Psoas muscle (tissue), 8 donors: ENCODE measurements around the gene SMIM31. TPM values are rescaled to one million over a fixed set of nuclear protein-coding genes. Genes with fewer than 3 reads are reported as not detected.
A peak's percentile ranks its signal among the peaks of the same experiment; 100 is the strongest.

ENCODE experiments used
- ATAC-seq, 4 donors: fragments of 200-7000 bp; cut with Tn5 transposase; one replicate each; pipeline ENCODE4 v1.9.1; 2020; ENCODE audit warnings: moderate library complexity in 3 of 4, mild to moderate bottlenecking in 2 of 4
- DNase-seq, 2 donors: peaks; one replicate each; pipeline ENCODE4 v3.0.0-alpha.2; 2020
- H3K27ac ChIP-seq: fragments of 200-600 bp; one replicate; pipeline ENCODE4 v1.8.0; 2022
- H3K27me3 ChIP-seq, 3 donors: fragments of 200-600 bp in 1 of 3; one replicate each; pipeline versions ENCODE4 v1.6.1 to v1.8.0; 2013 to 2022; ENCODE audit warnings: low read length in 2 of 3, mild to moderate bottlenecking in 2 of 3, moderate library complexity in 1 of 3; ENCODE audit not compliant: insufficient read depth in 3 of 3
- H3K36me3 ChIP-seq, 2 donors: fragments of 200-600 bp in 1 of 2; one replicate each; pipeline versions ENCODE4 v1.6.1 to v1.8.0; 2013 to 2022; ENCODE audit warnings: low read depth in 1 of 2, mild to moderate bottlenecking in 1 of 2, moderate library complexity in 1 of 2; ENCODE audit not compliant: insufficient read depth in 1 of 2
- H3K4me1 ChIP-seq: fragments of 200-600 bp; one replicate; pipeline ENCODE4 v1.8.0; 2022
- H3K4me3 ChIP-seq: fragments of 200-600 bp; one replicate; pipeline ENCODE4 v1.8.0; 2022; ENCODE audit warnings: mild to moderate bottlenecking
- H3K9me3 ChIP-seq: fragments of 200-600 bp; one replicate; pipeline ENCODE4 v1.8.0; 2022
- WGBS, 3 donors: extraction: QIAGEN DNeasy Blood & Tissue Kit; methylation state at CpG; one replicate each; pipeline versions ENCODE4 v1.1.6 to v1.1.7; 2013; 5-methylcytosine and 5-hydroxymethylcytosine counted together
- intact Hi-C, 2 donors: fragments of 100-400 bp; cut with DNase I; formaldehyde crosslinking; loops; one replicate each; pipeline versions ENCODE4 v1.11.0 to v1.14.2; 2022
- polyA plus RNA-seq, 3 donors: library from polyadenylated mRNA; stranded (reverse); fragments of 200-250 nt; gene quantifications; one replicate each; pipeline ENCODE4 v1.2.3, GENCODE V29; 2013
- total RNA-seq, 4 donors: library from RNA; stranded (reverse); fragmentation: NEBNext Ultra II Directional in 2 of 4; extraction: Animal tissue kit (Norgen Biotek cat#: 25700) in 2 of 4; gene quantifications; one replicate each; pipeline versions ENCODE4 v1.2.1 to v1.2.4, GENCODE V29; 2021 to 2023
- TF ChIP-seq, protein P1 (sequence below): fragments of 200-600 bp; IDR thresholded peaks from one replicate; pipeline ENCODE4 v1.8.0; 2022; ENCODE audit warnings: antibody characterized with exemption
- donor health status: healthy with polysubstance abuse.
- donor health status: DM: no; HTN: no; CAD: no; lungs with moderate emphysema.
- donor health status: Bipolar disorder and iron deficiency.
- donor health status: healthy.
- donor health status: DM: yes; HTN: yes; CAD: no.
- donor health status: DM: no; HTN: no; CAD: no.
- donor health status: DM: no; HTN: no; CAD: no.
- donor health status: DM: yes; HTN: yes; CAD: no.

Gene SMIM31
- total and polyA plus RNA-seq, 7 donors: 0.01 TPM; not detected in 6

DNA sequence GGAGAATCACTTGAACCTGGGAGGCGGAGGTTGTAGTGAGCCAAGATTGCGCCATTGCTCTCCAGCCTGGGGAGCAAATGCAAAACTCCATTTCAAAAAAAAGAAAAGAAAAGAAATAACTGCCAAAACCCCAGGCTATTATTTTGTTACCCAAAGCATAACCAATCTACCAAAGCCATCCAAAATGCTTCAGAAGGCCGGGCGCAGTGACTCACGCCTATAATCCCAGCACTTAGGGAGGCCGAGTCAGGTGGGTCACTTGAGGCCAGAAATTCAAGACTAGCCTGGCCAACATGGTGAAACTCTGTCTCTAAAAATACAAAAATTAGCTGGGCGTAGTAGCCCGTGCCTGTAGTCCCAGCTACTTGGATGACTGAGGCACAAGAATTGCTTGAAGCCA is 49.8 kb downstream of the SMIM31 start:
- TF ChIP-seq, protein P1, sequence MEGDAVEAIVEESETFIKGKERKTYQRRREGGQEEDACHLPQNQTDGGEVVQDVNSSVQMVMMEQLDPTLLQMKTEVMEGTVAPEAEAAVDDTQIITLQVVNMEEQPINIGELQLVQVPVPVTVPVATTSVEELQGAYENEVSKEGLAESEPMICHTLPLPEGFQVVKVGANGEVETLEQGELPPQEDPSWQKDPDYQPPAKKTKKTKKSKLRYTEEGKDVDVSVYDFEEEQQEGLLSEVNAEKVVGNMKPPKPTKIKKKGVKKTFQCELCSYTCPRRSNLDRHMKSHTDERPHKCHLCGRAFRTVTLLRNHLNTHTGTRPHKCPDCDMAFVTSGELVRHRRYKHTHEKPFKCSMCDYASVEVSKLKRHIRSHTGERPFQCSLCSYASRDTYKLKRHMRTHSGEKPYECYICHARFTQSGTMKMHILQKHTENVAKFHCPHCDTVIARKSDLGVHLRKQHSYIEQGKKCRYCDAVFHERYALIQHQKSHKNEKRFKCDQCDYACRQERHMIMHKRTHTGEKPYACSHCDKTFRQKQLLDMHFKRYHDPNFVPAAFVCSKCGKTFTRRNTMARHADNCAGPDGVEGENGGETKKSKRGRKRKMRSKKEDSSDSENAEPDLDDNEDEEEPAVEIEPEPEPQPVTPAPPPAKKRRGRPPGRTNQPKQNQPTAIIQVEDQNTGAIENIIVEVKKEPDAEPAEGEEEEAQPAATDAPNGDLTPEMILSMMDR: no peak
- Histone ChIP-seq H3K27me3 (no peaks in the 10 kb centered on the region), H3K4me1 (no peaks in the 10 kb centered on the region), H3K9me3 (no peaks in the 10 kb centered on the region), H3K27ac (no peak overlapping the region), H3K4me3 (no peak overlapping the region), H3K36me3 (no peaks in the 10 kb centered on the region)
- WGBS, 3 donors: 39 to 58% (median 42%) methylated on average over 8 of the region's 8 CpGs
- intact Hi-C loops: no loop called here
- DNase-seq: no peak
- ATAC-seq: peak in 1 of 4 donors; percentile 14

DNA sequence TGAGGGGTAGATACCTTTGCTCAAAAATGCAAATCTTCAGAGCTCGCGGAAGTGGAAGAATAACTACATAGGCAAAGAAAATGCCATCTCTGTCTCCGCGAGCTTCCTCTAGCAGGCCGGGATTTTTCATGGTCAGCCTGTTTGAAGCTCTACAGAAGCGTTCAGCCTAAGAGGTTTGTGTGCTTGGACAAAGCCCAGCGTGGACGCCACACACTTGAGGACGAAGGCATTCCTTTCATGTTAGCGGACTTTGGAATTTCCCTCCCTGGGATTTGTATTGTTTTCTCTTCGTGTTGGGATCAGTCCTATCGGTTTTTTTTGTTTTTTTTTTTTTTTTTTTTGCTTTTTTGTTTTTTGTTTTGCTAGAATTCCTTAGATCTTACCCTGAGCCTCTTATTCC is 53.7 kb downstream of the SMIM31 start:
- ATAC-seq: no peak

DNA sequence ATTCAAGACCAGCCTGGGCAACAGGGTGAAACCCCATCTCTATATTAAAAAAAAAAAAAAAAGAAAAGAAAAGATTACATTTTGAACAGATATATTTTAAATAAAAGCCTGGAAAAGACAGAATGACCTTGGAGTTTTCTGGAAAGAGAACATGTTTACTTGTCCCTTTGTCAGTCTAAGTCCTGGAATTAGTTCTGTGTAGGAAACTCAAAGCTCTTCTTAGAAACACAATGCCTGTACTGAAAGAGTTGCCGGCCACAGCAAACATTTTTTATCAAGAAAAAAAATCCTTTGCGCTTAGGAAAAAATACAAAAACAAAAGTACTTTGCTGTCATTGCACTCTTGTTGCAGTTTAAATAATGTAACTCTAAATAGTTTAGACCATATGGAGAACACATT is 59.6 kb downstream of the SMIM31 start:
- DNase-seq: no peak
- no peaks in the 10 kb centered on the region for H3K9me3 ChIP-seq
- H3K36me3 ChIP-seq: no peaks in the 10 kb centered on the region
- no peaks in the 10 kb centered on the region for H3K4me1 ChIP-seq
- TF ChIP-seq, protein P1: no peak
- no peak overlapping the region for H3K27ac ChIP-seq
- H3K27me3 ChIP-seq: no peaks in the 10 kb centered on the region
- intact Hi-C loops: no loop called here
- 31 to 52% (median 51%) methylated on average over 2 of the region's 2 CpGs for WGBS, 3 donors
- no peak overlapping the region for H3K4me3 ChIP-seq
- ATAC-seq: no peak

More for the DNA sequence above, 53.7 kb downstream of the SMIM31 start:
- intact Hi-C loops: no loop called here
- H3K9me3 ChIP-seq: no peaks in the 10 kb centered on the region
- 32 to 59% (median 43%) methylated on average over 12 of the region's 12 CpGs for WGBS, 3 donors
- no peak overlapping the region for H3K4me3 ChIP-seq
- DNase-seq: no peak
- no peaks in the 10 kb centered on the region for H3K27me3 ChIP-seq
- no peak overlapping the region for H3K27ac ChIP-seq
- no peaks in the 10 kb centered on the region for H3K36me3 ChIP-seq
- TF ChIP-seq, protein P1: no peak
- no peaks in the 10 kb centered on the region for H3K4me1 ChIP-seq

DNA sequence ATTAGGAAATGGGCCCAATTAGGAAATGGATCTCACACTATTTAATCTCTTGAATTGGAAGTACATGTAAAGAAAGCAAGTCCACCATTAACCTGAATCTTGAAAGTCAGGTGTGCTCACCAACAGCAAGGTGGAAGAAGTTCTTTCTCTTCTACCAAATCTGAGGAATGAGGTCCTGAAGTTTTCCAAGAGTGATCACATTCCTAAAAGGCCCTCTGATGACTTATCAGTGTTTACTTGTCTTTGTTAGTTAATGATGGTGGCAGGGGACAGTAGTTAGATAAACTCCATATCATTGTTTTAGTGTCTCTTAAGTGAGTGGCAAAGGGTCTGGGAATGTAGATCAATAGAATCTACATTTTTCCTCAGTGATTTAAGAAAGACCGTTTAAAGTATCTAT is 61.8 kb downstream of the SMIM31 start:
- Histone ChIP-seq H3K27ac (no peak overlapping the region), H3K4me3 (no peak overlapping the region), H3K27me3 (no peaks in the 10 kb centered on the region), H3K9me3 (no peaks in the 10 kb centered on the region), H3K36me3 (no peaks in the 10 kb centered on the region), H3K4me1 (no peaks in the 10 kb centered on the region)
- TF ChIP-seq, protein P1: no peak
- WGBS, 3 donors: 25 to 76% (median 33%) methylated on average over 1 of the region's 1 CpG
- ATAC-seq (no peak), DNase-seq (no peak)
- intact Hi-C loops: no loop called here

DNA sequence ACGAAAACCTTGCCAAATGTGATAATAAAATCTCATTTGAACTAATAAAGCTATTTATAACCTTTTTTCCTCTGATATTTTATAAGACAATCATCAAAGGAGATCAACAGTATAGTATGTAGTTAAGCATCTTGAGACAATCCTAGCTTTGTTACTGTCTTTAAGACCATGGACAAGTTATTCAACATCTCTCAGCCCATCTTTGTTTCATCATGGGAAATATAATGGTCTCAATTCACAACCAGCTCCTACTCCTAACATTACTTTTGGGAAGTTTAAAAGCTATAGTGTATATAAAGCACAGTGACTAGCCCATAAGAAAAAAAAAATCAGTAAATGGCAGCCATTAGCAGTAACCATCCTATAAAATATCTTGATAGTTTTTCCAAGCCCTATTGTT is 65.4 kb downstream of the SMIM31 start:
- intact Hi-C loops: no loop called here
- DNase-seq: no peak
- 86 to 96% (median 90%) methylated on average over 1 of the region's 1 CpG for WGBS, 3 donors
- Histone ChIP-seq H3K36me3 (no peaks in the 10 kb centered on the region), H3K27ac (no peak overlapping the region), H3K27me3 (no peaks in the 10 kb centered on the region), H3K4me3 (no peak overlapping the region), H3K9me3 (no peaks in the 10 kb centered on the region), H3K4me1 (no peaks in the 10 kb centered on the region)
- TF ChIP-seq, protein P1: no peak
- ATAC-seq: no peak
